Stomach (tissue), 4 donors: ENCODE results near the gene SBF2.

ENCODE experiments used
- EP300 ChIP-seq: sonication (generic); formaldehyde crosslinking; IDR thresholded peaks from one replicate; pipeline ENCODE4 v1.6.1; 2017; ENCODE audit warnings: antibody characterized with exemption
- TF ChIP-seq, protein P1 (sequence below), 7 experiments: fragments of 450-650 bp in 4 of 7; fragments of 200-600 bp in 3 of 7; sonication (generic) in 3 of 7; IDR thresholded peaks; one replicate each; pipeline ENCODE4 v1.5.1; 2016 to 2019; ENCODE audit warnings: antibody characterized with exemption in 7 of 7, control low read depth in 2 of 7, mild to moderate bottlenecking in 1 of 7

DNA sequence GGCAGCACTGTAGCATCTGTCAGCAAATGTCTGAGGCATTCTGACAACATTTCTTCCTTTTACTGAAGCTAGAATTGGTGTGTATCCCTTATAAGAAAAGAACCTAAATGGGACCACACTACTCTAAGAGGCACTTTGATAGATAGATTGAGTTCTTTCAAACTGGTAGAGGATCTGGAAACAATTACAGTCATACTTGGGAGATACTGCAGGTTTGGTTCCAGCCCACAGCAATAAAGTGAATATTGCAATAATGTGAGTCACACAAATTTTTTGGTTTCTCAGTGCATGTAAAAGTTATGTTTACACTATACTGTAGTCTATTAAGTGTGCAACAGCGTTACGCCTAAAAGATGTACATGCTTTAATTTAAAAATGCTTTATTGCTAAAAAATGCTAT lies 96.9 kb downstream of the SBF2 start:
- TF ChIP-seq, protein P1, sequence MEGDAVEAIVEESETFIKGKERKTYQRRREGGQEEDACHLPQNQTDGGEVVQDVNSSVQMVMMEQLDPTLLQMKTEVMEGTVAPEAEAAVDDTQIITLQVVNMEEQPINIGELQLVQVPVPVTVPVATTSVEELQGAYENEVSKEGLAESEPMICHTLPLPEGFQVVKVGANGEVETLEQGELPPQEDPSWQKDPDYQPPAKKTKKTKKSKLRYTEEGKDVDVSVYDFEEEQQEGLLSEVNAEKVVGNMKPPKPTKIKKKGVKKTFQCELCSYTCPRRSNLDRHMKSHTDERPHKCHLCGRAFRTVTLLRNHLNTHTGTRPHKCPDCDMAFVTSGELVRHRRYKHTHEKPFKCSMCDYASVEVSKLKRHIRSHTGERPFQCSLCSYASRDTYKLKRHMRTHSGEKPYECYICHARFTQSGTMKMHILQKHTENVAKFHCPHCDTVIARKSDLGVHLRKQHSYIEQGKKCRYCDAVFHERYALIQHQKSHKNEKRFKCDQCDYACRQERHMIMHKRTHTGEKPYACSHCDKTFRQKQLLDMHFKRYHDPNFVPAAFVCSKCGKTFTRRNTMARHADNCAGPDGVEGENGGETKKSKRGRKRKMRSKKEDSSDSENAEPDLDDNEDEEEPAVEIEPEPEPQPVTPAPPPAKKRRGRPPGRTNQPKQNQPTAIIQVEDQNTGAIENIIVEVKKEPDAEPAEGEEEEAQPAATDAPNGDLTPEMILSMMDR (IDR thresholded peaks at IDR 0.05): no peak
- TF ChIP-seq EP300: no peak
